Spleen (tissue), 7 donors: ENCODE measurements around the gene SELENOI.

Source experiments
- CTCF ChIP-seq, 11 experiments: fragments of 200-600 bp in 7 of 11; fragments of 450-650 bp in 4 of 11; sonication (generic) in 4 of 11; IDR thresholded peaks in 8 of 11; conservative IDR thresholded peaks in 3 of 11; 1 replicate in 7 of 11; 2 replicates in 4 of 11; pipeline versions ENCODE4 v1.4.0 to v1.8.0; 2016 to 2021; ENCODE audit warnings: antibody characterized with exemption in 11 of 11, inconsistent platforms in 4 of 11, mild to moderate bottlenecking in 1 of 11
- POLR2A ChIP-seq, 3 donors: fragments of 450-650 bp; IDR thresholded peaks; one replicate each; pipeline ENCODE4 v1.5.1; 2017; ENCODE audit warnings: antibody characterized with exemption in 3 of 3, mild to moderate bottlenecking in 1 of 3
- donor health status: DM: no; HTN: no; CAD: no; lungs with moderate emphysema.
- donor health status: DM: no; HTN: no; CAD: no.
- donor health status: DM: no; HTN: no; CAD: no.

- TF ChIP-seq POLR2A (IDR thresholded peaks at IDR 0.05) (no peak), CTCF (IDR thresholded peaks at IDR 0.05 in 8 of 11, conservative IDR thresholded peaks at IDR 0.05 in 3 of 11) (no peak)
Observed at GRCh38 chr2:26325851-26326250, 20.1 kb upstream of the SELENOI start.
